OCI-LY1 (cell line): ENCODE results near the gene TP73.

Experiments used
- H2AFZ ChIP-seq: fragments of 200-600 bp; sonication (generic), shearing (Covaris generic); 2 replicates; pipeline ENCODE4 v1.6.0; 2014; ENCODE audit warnings: antibody characterized with exemption, mild to moderate bottlenecking, low read length
- H3F3A ChIP-seq: fragments of 200-600 bp; sonication (generic), shearing (Covaris generic); 2 replicates; pipeline ENCODE4 v1.6.0; 2014; ENCODE audit warnings: mild to moderate bottlenecking, antibody characterized with exemption, low read length, moderate library complexity; ENCODE audit not compliant: insufficient read depth
- H3K27ac ChIP-seq: fragments of 200-600 bp; sonication (generic); 2 replicates; pipeline ENCODE4 v1.5.1; 2014; ENCODE audit warnings: low read length, mixed run types, mild to moderate bottlenecking, low read depth; ENCODE audit not compliant: poor library complexity, severe bottlenecking
- H3K27me3 ChIP-seq: fragments of 200-600 bp; sonication (generic); 2 replicates; pipeline ENCODE4 v1.6.0; 2014; ENCODE audit warnings: antibody characterized with exemption, mild to moderate bottlenecking, low read length, moderate library complexity; ENCODE audit not compliant: insufficient read depth
- H3K36me3 ChIP-seq: fragments of 200-600 bp; sonication (generic); 2 replicates; pipeline ENCODE4 v1.6.1; 2014; ENCODE audit warnings: mild to moderate bottlenecking, antibody characterized with exemption, low read length, moderate library complexity, mixed read lengths; ENCODE audit not compliant: insufficient read depth
- H3K4me1 ChIP-seq: fragments of 200-600 bp; sonication (generic); 2 replicates; pipeline ENCODE4 v1.5.1; 2014; ENCODE audit warnings: mild to moderate bottlenecking, low read length, moderate library complexity; ENCODE audit not compliant: insufficient read depth, severe bottlenecking
- H3K4me2 ChIP-seq: fragments of 200-600 bp; sonication (generic), shearing (Covaris generic); 2 replicates; pipeline ENCODE4 v1.6.1; 2014; ENCODE audit warnings: low read length
- H3K4me3 ChIP-seq: fragments of 200-600 bp; sonication (generic); 2 replicates; pipeline ENCODE4 v1.5.1; 2014; ENCODE audit warnings: low read length, low read depth, mild to moderate bottlenecking, mixed read lengths; ENCODE audit not compliant: poor library complexity, severe bottlenecking
- H3K79me2 ChIP-seq: fragments of 200-600 bp; shearing (Covaris generic); 2 replicates; pipeline ENCODE4 v1.6.1; 2016; ENCODE audit warnings: mixed run types, low read length, mixed read lengths; ENCODE audit not compliant: insufficient read depth
- H3K9ac ChIP-seq: fragments of 200-600 bp; sonication (generic), shearing (Covaris generic); 2 replicates; pipeline ENCODE4 v1.6.1; 2014; ENCODE audit warnings: mild to moderate bottlenecking, low read length, mixed read lengths
- H3K9me2 ChIP-seq: fragments of 200-600 bp; sonication (generic), shearing (Covaris generic); 2 replicates; pipeline ENCODE4 v1.6.1; 2014; ENCODE audit warnings: low read depth, mild to moderate bottlenecking, low read length, mixed read lengths
- H3K9me3 ChIP-seq: fragments of 200-600 bp; shearing (Covaris generic); 2 replicates; pipeline ENCODE4 v1.6.1; 2014; ENCODE audit warnings: low read length, mixed read lengths
- H4K20me1 ChIP-seq: fragments of 200-600 bp; sonication (generic), shearing (Covaris generic); 2 replicates; pipeline ENCODE4 v1.6.0; 2016; ENCODE audit warnings: mild to moderate bottlenecking, low read length; ENCODE audit not compliant: insufficient read depth
- CTCF ChIP-seq: fragments of 200-600 bp; sonication (generic), shearing (Covaris generic); IDR thresholded peaks from 2 replicates; pipeline ENCODE4 v1.5.1; 2017; ENCODE audit warnings: mild to moderate bottlenecking, antibody characterized with exemption, low read length, moderate library complexity, mixed read lengths
- EZH2 ChIP-seq: fragments of 200-600 bp; sonication (generic), shearing (Covaris generic); IDR thresholded peaks from 2 replicates; pipeline ENCODE4 v1.8.0; 2017; ENCODE audit warnings: borderline replicate concordance, mixed run types, mild to moderate bottlenecking, antibody characterized with exemption, low read length, moderate library complexity, mixed read lengths

TP73 gene

GRCh38 chr1:3717715-3718601, 65.6 kb downstream of the TP73 start:
- Histone ChIP-seq H3K9me3 (no peaks in the 10 kb centered on the region), H3K4me2 (peak overlapping the region; percentile 37; the same call in 1 of the 2 replicates), H3K27me3 (no peaks in the 10 kb centered on the region; the same call in 1 of the 2 replicates), H3K4me1 (no peaks in the 10 kb centered on the region), H3K27ac (no peak overlapping the region), H3K36me3 (no peaks in the 10 kb centered on the region), H3K4me3 (no peak overlapping the region), H3K9ac (no peak overlapping the region), H3K9me2 (no peaks in the 10 kb centered on the region), H2AFZ (no peak overlapping the region), H4K20me1 (no peaks in the 10 kb centered on the region), H3K79me2 (no peaks in the 10 kb centered on the region), H3F3A (no peaks in the 10 kb centered on the region)
- TF ChIP-seq CTCF: no peak
- no peak for TF ChIP-seq EZH2

- H3K4me2 ChIP-seq: no peak overlapping the region
- H3K4me1 ChIP-seq: no peaks in the 10 kb centered on the region
- no peaks in the 10 kb centered on the region; the same call in 1 of the 2 replicates for H3K27me3 ChIP-seq
- no peaks in the 10 kb centered on the region for H3F3A ChIP-seq
- TF ChIP-seq EZH2 (no peak), CTCF (no peak)
- no peak overlapping the region for H3K27ac ChIP-seq
- H4K20me1 ChIP-seq: no peaks in the 10 kb centered on the region
- no peak overlapping the region for H3K9ac ChIP-seq
- H3K36me3 ChIP-seq: no peaks in the 10 kb centered on the region
- H3K4me3 ChIP-seq: no peak overlapping the region
- no peaks in the 10 kb centered on the region for H3K79me2 ChIP-seq
- H3K9me3 ChIP-seq: no peaks in the 10 kb centered on the region
- no peak overlapping the region for H2AFZ ChIP-seq
- H3K9me2 ChIP-seq: no peaks in the 10 kb centered on the region
Measured at GRCh38 chr1:3718764-3719163, 66.4 kb downstream of the TP73 start.

DNA sequence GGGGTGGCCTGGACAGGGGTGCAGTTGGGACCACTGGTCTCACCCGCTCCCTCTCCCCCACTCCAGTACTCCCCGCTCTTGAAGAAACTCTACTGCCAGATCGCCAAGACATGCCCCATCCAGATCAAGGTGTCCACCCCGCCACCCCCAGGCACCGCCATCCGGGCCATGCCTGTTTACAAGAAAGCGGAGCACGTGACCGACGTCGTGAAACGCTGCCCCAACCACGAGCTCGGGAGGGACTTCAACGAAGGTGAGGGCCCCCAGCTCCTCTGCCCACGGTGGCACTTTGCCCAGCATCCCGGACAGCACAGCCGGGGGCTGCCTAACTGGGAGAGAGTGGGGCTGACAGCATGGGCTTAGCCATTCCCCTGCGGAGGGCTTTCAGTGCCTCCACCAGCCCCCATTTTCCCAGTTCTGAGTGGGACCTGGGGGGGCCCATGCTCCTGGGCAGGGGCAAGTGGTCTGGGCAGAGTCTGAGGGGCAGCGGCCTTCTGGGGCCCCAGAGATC, 69.7 kb downstream of the TP73 start:
- H3K27ac ChIP-seq: no peak overlapping the region
- no peak overlapping the region for H3K4me2 ChIP-seq
- H3K9me3 ChIP-seq: no peaks in the 10 kb centered on the region
- H4K20me1 ChIP-seq: no peaks in the 10 kb centered on the region
- no peak overlapping the region for H3K4me3 ChIP-seq
- no peaks in the 10 kb centered on the region for H3K79me2 ChIP-seq
- H3K27me3 ChIP-seq: no peaks in the 10 kb centered on the region; the same call in 1 of the 2 replicates
- no peak overlapping the region for H3K9ac ChIP-seq
- no peaks in the 10 kb centered on the region for H3F3A ChIP-seq
- no peaks in the 10 kb centered on the region for H3K9me2 ChIP-seq
- TF ChIP-seq EZH2 (no peak), CTCF (no peak)
- no peaks in the 10 kb centered on the region for H3K4me1 ChIP-seq
- no peaks in the 10 kb centered on the region for H3K36me3 ChIP-seq
- no peak overlapping the region for H2AFZ ChIP-seq
